M059J (cell line): ENCODE data around the gene NFX1. TPM values are rescaled to one million over a fixed set of nuclear protein-coding genes. Genes with fewer than 3 reads are reported as not detected.
"Not testable (repeated sequence)": the region's sequence is repeated elsewhere in the genome, so short reads cannot be mapped to it uniquely, and the experiment has no call there.

Experiments
- DNase-seq: peaks from one replicate; pipeline ENCODE4 v3.0.0-alpha.2; 2012; ENCODE audit warnings: low read depth
- total RNA-seq: library from RNA; depleted of rRNA; stranded (reverse); fragments of >200 nt; shearing (Covaris generic); gene quantifications from 2 replicates; pipeline ENCODE4 v1.2.3, GENCODE V29; 2014

NFX1 gene
- total RNA-seq, 1 experiment from 2014 or later: 21.4 TPM

DNA sequence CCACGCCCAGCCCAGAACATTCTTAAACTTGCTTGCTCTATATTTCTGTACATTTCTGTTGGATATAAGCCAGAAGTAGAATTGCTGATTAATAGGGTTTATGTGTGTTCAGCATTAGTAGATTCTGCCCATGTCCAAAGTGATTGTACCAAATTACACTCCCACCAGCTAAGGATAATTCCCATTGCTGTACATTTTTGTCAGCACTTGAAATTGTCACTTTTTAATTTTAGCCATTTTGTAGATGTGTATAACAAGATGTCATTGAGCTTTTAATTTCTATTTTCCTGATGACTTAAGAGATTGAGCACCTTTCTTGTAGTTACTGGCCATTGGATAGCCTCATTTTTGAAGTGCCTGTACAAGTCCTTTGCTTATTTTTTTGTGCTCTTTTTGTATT, 65.6 kb downstream of the NFX1 start:
- DNase-seq: no peak

DNA sequence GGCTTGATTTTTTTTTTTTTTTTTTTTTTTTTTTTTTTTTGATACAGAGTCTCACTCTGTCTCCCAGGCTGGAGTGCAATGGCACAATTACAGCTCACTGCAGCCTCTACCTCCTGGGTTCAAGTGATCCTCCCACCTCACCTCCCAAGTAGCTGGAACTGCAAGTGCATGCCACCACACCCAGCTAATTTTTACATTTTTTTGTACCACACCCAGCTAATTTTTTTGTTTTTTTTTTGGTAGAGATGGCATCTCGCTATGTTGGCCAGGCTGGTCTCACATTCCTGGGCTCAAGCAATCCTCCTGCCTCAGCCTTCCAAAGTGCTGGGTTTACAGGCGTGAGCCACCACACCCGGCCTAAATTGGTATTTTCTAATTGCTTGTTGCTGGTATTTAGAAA, 68.3 kb downstream of the NFX1 start:
- DNase-seq: not testable (repeated sequence)

GRCh38 chr9:33364127-33364526, 73.8 kb downstream of the NFX1 start:
- no peak for DNase-seq

GRCh38 chr9:33364814-33365213, 74.5 kb downstream of the NFX1 start:
- DNase-seq: not testable (repeated sequence)

- no peak for DNase-seq
These were observed 76.7 kb downstream of the NFX1 start for GRCh38 chr9:33366979-33367480.

GRCh38 chr9:33372900-33373299, 82.6 kb downstream of the NFX1 start:
- DNase-seq: no peak

GRCh38 chr9:33374190-33374589, 83.9 kb downstream of the NFX1 start:
- DNase-seq: no peak

- DNase-seq: peak; percentile 80
These were observed 84.4 kb downstream of the NFX1 start for GRCh38 chr9:33374634-33375237.

- DNase-seq: no peak
These were observed 85.0 kb downstream of the NFX1 start for GRCh38 chr9:33375238-33375840.

DNA sequence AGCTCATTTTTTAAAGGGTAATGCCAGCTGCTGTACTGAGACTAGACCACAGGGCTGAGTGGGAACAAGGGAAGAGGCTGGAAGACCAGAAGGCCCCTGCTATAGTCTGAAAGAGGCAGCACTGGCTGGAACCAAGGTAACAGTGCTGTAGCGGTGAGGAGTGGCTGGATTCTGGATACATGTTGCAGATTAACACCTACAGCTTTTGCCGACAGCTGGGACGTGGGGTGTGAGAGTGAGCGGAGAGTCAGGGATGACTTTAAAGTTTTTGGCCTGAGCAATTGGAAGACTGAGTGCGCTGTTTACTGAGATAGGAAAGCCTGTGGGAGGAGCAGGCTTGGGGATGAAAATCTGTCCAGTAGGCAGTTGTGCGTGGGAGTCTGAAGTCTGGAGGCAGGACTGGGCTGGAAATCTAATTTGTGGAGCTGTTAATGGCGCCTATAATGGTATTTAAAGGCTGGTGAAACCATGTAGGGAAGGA, 85.6 kb downstream of the NFX1 start:
- DNase-seq: no peak

- DNase-seq: no peak
These were observed 86.9 kb downstream of the NFX1 start for GRCh38 chr9:33377089-33377715.

DNA sequence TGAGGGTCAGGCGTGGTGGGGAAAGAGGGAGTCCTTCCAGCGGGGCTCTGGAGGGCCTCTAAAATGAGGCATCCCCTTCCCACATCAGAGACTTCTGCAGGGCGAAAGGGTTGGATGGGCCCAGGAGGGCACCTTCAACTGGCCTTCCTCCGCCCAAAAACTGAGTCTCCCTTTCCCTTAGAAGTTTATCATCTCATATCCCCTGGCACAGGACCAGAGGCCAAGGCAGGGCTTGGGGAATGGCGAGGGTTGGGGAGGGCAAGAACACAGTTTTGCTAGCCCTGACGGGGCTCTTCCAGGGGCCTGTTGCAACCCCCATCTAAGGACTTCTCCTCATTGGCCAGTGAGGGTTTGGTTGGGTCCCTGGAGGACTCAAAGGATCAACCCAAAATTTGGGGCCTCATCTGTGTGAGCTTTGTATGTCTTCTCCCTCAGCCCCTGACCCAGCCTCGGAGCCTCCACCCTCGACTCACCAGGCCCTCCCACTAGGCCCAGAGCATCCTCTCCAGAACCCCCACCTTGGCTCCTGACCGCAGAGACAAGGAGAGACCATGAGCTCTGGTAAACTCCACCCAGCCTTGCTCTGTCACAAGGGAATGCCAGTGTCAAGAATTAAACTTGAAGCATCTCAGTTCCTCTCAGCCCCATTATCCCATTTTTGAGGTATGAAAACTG, 87.9 kb downstream of the NFX1 start:
- DNase-seq: no peak

DNA sequence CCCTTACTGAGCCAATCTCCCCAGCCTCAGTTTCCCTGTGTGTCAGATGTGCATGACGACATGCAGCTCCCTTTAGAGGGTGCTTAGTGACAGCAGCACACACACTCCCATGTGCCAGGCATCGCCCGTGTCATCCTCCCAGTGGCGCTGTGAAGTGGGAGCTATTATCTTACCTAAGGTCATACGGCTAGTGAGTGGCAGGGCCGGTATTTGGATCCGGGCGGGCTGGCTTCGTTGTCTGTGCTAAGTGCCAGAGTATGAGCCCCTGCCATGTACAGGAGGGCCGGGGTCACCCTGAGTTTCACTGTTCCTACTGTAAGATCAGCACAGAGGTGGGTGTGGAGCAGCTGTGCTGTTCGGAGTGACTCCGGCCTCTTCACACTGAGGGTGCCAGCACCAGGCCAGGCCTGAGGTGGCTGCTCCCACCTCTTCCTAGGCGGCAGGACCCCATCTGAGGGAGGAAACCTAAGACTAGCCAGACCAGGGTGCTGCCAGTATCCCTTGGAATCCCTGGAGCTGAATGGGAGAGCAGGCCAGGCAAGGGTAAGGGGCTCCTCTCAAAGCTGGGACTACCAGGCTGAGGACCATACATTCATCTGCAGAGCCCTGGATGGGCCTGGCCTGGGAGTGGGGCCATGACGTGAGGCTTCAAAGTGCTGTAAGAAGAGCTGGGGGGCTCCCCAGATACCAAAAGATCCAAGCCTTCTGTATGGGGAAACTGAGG, 89.5 kb downstream of the NFX1 start:
- DNase-seq: no peak

DNA sequence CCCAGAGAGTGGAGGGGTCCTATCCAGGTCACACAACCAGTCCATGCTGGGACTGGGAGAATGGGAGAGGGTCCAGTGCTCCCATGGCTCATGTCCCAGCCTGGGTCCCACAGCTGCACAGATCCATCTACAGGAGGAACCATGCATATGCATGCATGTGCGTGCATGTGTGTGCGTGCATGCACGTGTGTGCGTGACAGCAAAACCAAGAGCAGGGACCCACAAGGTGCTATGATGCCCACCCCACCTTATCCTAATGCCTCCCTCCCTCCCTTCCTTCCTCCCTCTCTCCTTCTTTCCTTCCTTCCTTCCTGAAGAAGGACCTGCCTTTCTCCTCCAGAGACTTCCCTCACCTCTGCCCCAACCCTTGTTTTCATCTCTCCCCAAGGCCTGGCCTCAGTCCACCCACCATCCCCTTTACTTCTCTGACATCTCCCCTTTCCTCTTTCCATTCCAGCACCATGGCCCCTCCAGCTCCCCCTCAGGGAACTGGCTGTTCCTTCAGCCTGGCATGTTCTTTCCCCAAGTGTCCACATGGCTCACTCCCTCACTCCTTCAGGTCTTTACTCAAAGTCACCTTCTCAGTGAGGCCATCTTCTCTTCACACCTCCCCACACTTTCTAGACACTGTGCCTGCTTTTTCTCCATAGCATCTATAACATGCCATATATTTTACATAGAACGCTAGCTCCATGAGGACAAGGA, 90.2 kb downstream of the NFX1 start:
- DNase-seq: no peak

GRCh38 chr9:33381231-33381791, 91.0 kb downstream of the NFX1 start:
- DNase-seq: no peak

GRCh38 chr9:33382397-33382796, 92.1 kb downstream of the NFX1 start:
- DNase-seq: peak; percentile 22

DNA sequence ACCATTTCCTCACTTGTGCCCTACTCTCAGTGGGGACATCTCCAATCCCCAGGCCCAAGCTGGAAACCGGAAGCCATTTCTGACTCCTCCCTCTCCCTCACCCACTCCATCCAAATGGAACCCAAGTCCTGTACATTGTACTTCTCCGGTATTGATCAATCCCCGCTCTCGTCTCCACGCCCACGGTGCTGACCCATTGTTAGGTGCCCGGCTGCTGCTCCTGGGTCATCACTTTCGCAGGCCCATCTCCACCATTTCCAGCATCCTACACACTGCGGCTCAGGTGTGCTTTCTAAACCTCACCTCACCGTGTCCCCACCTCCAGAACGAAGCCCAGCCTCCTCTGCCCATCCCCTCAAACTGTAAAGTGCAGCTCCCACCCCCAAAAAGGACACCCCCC, 93.1 kb downstream of the NFX1 start:
- DNase-seq: not testable (repeated sequence)

DNA sequence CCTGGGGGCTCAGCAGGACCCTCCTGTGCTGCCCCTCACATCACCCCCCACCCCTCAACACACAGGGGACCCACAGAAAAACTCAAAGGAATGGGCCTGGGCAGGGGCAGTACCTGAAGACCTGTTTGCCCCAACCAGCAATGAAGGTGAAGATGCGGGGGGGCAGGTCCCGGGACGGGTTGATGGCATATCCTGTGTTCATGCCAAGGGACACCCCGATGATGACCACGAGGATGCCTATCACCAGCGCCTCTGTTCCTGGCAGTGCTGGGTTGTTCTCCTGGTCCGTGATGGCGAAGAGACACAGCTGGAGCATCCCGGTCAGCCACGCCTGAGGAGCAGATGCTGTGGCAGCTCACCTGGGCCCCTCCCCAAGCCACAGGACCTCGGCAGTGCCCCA, 95.2 kb downstream of the NFX1 start:
- not testable (repeated sequence) for DNase-seq

GRCh38 chr9:33385979-33386640, 95.8 kb downstream of the NFX1 start:
- DNase-seq: not testable (repeated sequence)

GRCh38 chr9:33386641-33386996, 96.3 kb downstream of the NFX1 start:
- DNase-seq: not testable (repeated sequence)
